SK-N-MC (cell line): ENCODE data around the gene PCDHGA2.
A peak's percentile ranks its signal among the peaks of the same experiment; 100 is the strongest.

Source experiments
- DNase-seq: peaks from one replicate; pipeline ENCODE4 v3.0.0-alpha.2; 2011; ENCODE audit warnings: low read depth, low spot score
- H3K27ac ChIP-seq: fragments of 200-600 bp; sonication (generic); 2 replicates; pipeline ENCODE4 v1.5.1; 2016; ENCODE audit warnings: mixed run types
- H3K36me3 ChIP-seq: fragments of 200-600 bp; sonication (generic); 2 replicates; pipeline ENCODE4 v1.6.1; 2017; ENCODE audit warnings: antibody characterized with exemption, low read length, mixed read lengths; ENCODE audit not compliant: insufficient read depth
- H3K4me3 ChIP-seq: fragments of 200-600 bp; sonication (generic); 2 replicates; pipeline ENCODE4 v1.5.1; 2016
- H3K9ac ChIP-seq: fragments of 200-600 bp; sonication (generic); 2 replicates; pipeline ENCODE4 v1.8.0; 2017; ENCODE audit warnings: mixed run types, mixed read lengths; ENCODE audit not compliant: insufficient read length
- H3K9me3 ChIP-seq: fragments of 200-600 bp; sonication (generic); 2 replicates; pipeline ENCODE4 v1.6.1; 2017; ENCODE audit warnings: low read depth, mild to moderate bottlenecking, antibody characterized with exemption, low read length, moderate library complexity, mixed read lengths
- EZH2 ChIP-seq: fragments of 200-600 bp; sonication (generic); IDR thresholded peaks from one replicate; pipeline ENCODE4 v1.6.1; 2017; ENCODE audit warnings: antibody characterized with exemption
- FOXP2 ChIP-seq: optimal IDR thresholded peaks from 2 replicates; pipeline ENCODE3; 2011; ENCODE audit warnings: mild to moderate bottlenecking, moderate library complexity; ENCODE audit not compliant: insufficient read depth; ENCODE audit errors: extremely low read length, control extremely low read depth
- POLR2AphosphoS5 ChIP-seq: IDR thresholded peaks from 2 replicates; pipeline ENCODE4 v1.6.1; 2012; ENCODE audit warnings: mild to moderate bottlenecking, low read depth, low read length, borderline replicate concordance

The PCDHGA2 gene

DNA sequence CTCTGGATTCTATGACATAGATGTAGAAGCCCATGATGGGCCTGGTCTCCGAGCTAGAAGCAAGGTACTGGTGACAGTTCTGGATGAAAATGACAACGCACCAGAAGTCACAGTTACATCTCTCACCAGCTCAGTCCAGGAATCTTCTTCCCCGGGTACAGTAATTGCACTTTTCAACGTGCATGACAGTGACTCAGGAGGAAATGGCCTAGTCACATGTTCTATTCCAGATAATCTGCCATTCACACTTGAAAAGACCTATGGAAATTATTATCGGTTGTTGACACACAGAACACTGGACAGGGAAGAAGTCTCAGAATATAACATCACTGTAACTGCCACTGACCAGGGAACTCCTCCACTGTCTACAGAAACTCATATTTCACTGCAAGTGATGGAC is 17.6 kb downstream of the PCDHGA2 start:
- no peak overlapping the region for H3K27ac ChIP-seq
- TF ChIP-seq FOXP2 (no peak), EZH2 (no peak), POLR2AphosphoS5 (no peak)
- H3K9me3 ChIP-seq: no peaks in the 10 kb centered on the region; the same call in 1 of the 2 replicates
- H3K9ac ChIP-seq: no peak overlapping the region
- no peak overlapping the region for H3K4me3 ChIP-seq
- no peaks in the 10 kb centered on the region for H3K36me3 ChIP-seq
- DNase-seq: no peak

DNA sequence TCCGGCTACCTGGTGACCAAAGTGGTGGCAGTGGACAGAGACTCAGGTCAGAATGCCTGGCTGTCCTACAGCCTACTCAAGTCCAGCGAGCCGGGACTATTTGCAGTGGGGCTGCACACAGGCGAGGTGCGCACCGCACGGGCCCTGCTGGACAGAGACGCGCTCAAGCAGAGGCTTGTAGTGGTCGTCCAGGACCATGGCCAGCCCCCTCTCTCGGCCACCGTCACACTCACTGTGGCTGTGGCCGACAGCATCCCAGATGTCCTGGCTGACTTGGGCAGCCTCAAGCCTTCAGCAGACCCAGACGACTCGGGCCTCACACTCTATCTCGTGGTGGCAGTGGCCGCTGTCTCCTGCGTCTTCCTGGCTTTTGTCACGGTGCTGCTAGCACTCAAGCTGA is 18.4 kb downstream of the PCDHGA2 start:
- TF ChIP-seq POLR2AphosphoS5: no peak
- no peak for TF ChIP-seq FOXP2
- no peak for TF ChIP-seq EZH2
- Histone ChIP-seq H3K4me3 (no peak overlapping the region), H3K9me3 (no peaks in the 10 kb centered on the region; the same call in 1 of the 2 replicates), H3K27ac (no peak overlapping the region), H3K36me3 (no peaks in the 10 kb centered on the region), H3K9ac (no peak overlapping the region)
- DNase-seq: no peak

DNA sequence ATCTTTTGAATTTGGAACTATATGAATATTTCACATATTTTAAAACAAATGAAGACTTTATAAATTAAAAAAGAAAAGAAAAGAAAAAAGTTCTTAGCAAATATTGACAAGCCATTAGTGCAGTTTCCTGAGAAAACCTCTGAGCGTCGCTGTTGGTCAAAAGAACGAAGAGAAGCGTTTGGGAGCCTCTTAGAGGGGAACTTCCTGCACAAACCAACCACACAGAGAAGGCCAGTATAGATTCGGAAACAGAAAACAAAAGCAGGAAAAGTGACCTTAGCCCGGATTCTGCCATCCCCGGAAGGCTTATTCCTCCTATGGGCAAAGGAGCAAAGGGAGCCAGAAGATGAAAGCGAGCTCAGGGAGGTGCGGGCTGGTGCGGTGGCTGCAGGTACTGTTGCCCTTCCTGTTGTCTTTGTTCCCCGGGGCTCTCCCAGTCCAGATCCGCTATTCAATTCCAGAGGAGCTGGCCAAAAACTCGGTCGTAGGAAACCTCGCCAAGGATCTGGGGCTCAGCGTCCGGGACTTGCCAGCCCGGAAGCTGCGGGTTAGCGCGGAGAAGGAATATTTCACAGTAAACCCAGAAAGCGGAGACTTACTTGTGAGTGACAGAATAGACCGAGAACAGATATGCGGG is 21.3 kb downstream of the PCDHGA2 start, which contains the start of gene PCDHGB2:
PCDHGB2 (plus strand) TSS at position 205 of the 637 bp plus-strand sequence; CDS start at position 347, 142 bp downstream.
- Histone ChIP-seq H3K9ac (no peak within 1 kb of the TSS), H3K36me3 (no peaks in the 10 kb centered on the region), H3K4me3 (peak within 1 kb of the TSS; percentile 49), H3K9me3 (peaks cover 5% of the 10 kb centered on the region; the same call in 1 of the 2 replicates), H3K27ac (no peak within 1 kb of the TSS)
- no peak for TF ChIP-seq POLR2AphosphoS5
- no peak for TF ChIP-seq FOXP2
- no peak for TF ChIP-seq EZH2
- DNase-seq: no peak

DNA sequence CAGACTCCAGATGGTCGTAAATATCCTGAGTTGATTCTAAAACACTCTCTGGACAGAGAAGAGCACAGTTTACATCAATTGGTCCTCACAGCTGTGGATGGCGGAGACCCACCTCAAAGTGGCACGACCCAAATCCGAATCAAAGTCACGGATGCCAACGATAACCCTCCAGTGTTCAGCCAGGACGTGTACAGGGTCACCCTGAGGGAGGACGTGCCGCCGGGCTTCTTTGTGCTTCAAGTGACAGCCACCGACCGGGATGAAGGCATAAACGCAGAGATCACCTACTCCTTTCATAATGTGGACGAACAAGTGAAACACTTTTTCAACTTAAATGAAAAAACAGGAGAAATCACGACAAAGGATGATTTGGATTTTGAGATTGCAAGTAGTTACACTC is 22.1 kb downstream of the PCDHGA2 start:
- no peak overlapping the region for H3K9ac ChIP-seq
- peaks cover 5% of the 10 kb centered on the region; the same call in 1 of the 2 replicates for H3K9me3 ChIP-seq
- no peak overlapping the region for H3K4me3 ChIP-seq
- TF ChIP-seq POLR2AphosphoS5: no peak
- TF ChIP-seq FOXP2: no peak
- TF ChIP-seq EZH2: no peak
- DNase-seq: no peak
- H3K27ac ChIP-seq: no peak overlapping the region
- no peaks in the 10 kb centered on the region for H3K36me3 ChIP-seq

DNA sequence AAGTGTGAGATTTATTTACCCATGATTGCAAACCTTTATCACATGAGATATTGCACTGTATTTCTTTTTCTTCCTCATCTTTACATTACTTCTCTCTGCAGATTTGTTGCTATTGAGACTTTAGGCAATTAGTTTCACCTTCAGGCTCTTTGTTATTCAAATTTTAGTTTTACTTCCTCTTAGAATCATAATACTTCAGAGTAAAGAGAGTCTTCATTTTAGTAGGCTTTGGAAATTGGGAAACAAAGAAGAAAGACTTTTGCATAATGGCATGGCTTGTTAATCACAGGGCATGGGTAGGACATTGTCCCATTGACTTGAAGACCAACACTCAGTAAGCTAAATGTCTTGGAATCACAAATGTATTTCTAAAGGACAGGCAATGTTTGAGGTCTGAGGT is 24.2 kb downstream of the PCDHGA2 start:
- TF ChIP-seq EZH2 (no peak), POLR2AphosphoS5 (no peak), FOXP2 (no peak)

DNA sequence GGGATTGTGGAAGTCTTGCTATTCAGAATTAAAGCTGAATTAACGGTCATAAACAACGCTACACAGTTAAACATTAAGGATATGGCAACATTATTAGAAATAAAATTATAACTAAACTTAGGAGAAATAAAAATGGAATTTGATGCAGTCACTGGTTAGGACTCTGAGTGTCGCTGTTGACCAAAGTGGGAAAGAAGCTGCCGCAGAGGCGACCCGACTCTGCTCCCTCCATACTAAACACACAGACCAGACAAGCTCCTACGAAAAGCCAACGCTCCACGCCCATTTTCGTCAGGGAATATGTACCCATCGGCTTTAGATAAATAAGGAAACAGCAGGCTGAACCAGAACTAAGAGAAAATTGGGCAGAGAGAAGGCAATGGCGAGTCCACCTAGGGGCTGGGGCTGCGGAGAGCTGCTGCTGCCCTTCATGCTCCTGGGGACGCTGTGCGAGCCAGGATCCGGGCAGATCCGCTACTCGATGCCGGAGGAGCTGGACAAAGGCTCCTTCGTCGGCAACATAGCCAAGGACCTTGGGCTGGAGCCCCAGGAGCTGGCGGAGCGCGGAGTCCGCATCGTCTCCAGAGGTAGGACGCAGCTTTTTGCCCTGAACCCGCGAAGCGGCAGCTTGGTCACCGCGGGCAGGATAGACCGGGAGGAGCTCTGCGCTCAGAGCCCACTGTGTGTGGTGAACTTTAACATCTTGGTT is 25.5 kb downstream of the PCDHGA2 start, which contains the start of gene PCDHGA5:
PCDHGA5 (plus strand) TSS at position 211 of the 709 bp plus-strand sequence; CDS start at position 380, 169 bp downstream.
- Histone ChIP-seq H3K4me3 (no peak within 1 kb of the TSS), H3K27ac (no peak within 1 kb of the TSS), H3K9ac (no peak within 1 kb of the TSS), H3K36me3 (no peaks in the 10 kb centered on the region), H3K9me3 (peaks cover 5% of the 10 kb centered on the region; the same call in 1 of the 2 replicates)
- TF ChIP-seq EZH2: no peak
- no peak for TF ChIP-seq FOXP2
- TF ChIP-seq POLR2AphosphoS5: no peak
- no peak for DNase-seq

More for the DNA sequence above, 24.2 kb downstream of the PCDHGA2 start:
- H3K27ac ChIP-seq: no peak overlapping the region
- H3K9ac ChIP-seq: no peak overlapping the region
- H3K9me3 ChIP-seq: peaks cover 5% of the 10 kb centered on the region; the same call in 1 of the 2 replicates
- H3K36me3 ChIP-seq: no peaks in the 10 kb centered on the region
- 0 out of 2 replicates have a peak overlapping the region, but pooled peaks have one; percentile 7 for H3K4me3 ChIP-seq
- no peak for DNase-seq

DNA sequence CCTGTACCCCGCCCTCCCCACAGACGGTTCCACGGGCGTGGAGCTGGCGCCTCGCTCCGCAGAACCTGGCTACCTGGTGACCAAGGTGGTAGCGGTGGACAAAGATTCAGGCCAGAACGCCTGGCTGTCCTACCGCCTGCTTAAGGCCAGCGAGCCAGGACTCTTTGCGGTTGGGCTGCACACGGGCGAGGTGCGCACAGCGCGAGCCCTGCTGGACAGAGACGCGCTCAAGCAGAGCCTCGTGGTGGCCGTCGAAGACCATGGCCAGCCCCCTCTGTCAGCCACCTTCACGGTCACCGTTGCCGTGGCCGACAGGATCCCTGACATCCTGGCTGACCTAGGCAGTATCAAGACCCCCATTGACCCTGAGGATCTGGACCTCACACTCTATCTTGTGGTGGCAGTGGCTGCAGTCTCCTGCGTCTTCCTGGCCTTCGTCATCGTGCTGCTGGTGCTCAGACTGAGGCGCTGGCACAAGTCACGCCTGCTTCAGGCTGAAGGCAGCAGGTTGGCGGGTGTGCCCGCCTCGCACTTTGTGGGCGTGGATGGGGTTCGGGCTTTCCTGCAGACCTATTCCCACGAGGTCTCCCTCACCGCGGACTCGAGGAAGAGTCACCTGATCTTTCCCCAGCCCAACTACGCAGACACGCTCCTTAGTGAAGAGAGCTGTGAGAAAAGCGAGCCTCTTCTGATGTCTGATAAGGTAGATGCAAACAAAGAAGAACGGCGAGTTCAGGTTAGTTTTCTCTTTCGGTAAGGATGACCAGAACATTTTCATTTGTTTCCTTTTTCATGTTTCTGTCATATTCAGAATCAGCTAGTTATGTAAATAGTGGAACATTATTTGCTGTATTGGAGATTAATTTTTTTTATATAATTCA is 27.7 kb downstream of the PCDHGA2 start:
- H3K36me3 ChIP-seq: no peaks in the 10 kb centered on the region
- no peak overlapping the region for H3K27ac ChIP-seq
- no peak overlapping the region for H3K4me3 ChIP-seq
- TF ChIP-seq EZH2 (no peak), FOXP2 (no peak), POLR2AphosphoS5 (no peak)
- peaks cover 5% of the 10 kb centered on the region; the same call in 1 of the 2 replicates for H3K9me3 ChIP-seq
- DNase-seq: no peak
- H3K9ac ChIP-seq: no peak overlapping the region
